ENCODE measurements around the gene ITPR3. TPM values are rescaled to one million over a fixed set of nuclear protein-coding genes. Genes with fewer than 3 reads are reported as not detected.
A peak's percentile ranks its signal among the peaks of the same experiment; 100 is the strongest.

Gene ITPR3
- total RNA-seq, 1 donor from 2014 or later: 74.7 TPM

DNA sequence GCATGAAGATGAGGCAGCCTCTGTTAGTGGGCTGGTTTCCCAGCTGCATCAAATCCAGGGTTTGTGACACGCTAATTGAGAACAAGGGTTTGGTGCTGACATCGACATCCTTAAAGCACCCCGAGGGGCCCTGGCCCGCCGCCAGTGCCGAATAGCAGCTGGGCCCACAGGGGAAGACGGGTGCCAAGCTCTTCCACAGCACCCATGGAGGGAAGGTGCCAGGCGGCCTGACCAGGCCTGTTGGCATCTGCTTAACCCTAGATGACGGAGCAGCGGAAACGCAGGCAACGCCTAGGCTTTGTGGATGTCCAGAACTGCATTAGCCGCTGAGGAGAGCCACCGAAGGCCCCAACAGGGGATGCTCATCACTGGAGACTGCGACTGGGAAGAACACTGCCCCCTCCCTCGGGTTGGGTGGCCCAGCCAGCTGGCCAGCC, 74.3 kb downstream of the ITPR3 start:
- intact Hi-C loops (cut with DNase I): loop anchor here (10.0 kb wide), 1 partner anchor 111 kb away; the partner anchor contains the start of gene BAK1
- DNase-seq (no peak), ATAC-seq (no peak)
- peak overlapping the region; percentile 57 for H3K27ac ChIP-seq
- peaks cover 85% of the 10 kb centered on the region for H3K36me3 ChIP-seq
- H3K9me3 ChIP-seq: no peaks in the 10 kb centered on the region
- H3K4me3 ChIP-seq: no peak overlapping the region
- H3K4me1 ChIP-seq: peaks cover 67% of the 10 kb centered on the region
- no peak for TF ChIP-seq CTCF (IDR thresholded peaks at IDR 0.05)
- H3K27me3 ChIP-seq (ENCODE audit: low read depth): no peaks in the 10 kb centered on the region

DNA sequence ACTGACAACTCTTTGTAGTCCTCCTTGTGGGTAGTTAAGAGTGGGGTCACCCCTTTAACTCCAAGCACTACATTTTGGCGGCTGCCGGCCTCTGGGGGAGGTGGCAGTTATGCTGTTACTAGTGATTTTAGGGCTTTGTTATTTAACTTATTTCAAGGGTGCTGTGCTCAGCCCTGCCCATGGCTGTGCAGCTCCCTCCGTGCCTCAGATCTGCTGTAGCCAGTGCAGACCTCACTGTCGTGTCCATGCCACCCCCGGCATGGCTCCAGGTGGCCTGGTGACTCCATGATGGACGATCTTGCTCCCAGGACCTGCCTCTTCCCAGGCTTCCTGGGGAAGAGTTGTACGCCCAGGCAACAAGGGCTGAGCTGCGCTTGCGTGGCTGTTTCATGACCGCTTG, 75.0 kb downstream of the ITPR3 start:
- Histone ChIP-seq H3K27me3 (ENCODE audit: low read depth) (no peaks in the 10 kb centered on the region), H3K9me3 (no peaks in the 10 kb centered on the region), H3K27ac (peak overlapping the region; percentile 57), H3K4me1 (peaks cover 70% of the 10 kb centered on the region), H3K36me3 (peaks cover 79% of the 10 kb centered on the region), H3K4me3 (no peak overlapping the region)
- TF ChIP-seq CTCF (IDR thresholded peaks at IDR 0.05): no peak
- no peak for DNase-seq
- ATAC-seq: no peak
- intact Hi-C loops (cut with DNase I): loop anchor here (10.0 kb wide), 1 partner anchor 111 kb away; the partner anchor contains the start of gene BAK1

- Histone ChIP-seq H3K9me3 (no peaks in the 10 kb centered on the region), H3K27me3 (ENCODE audit: low read depth) (no peaks in the 10 kb centered on the region), H3K4me1 (peaks cover 67% of the 10 kb centered on the region), H3K36me3 (peaks cover 72% of the 10 kb centered on the region), H3K4me3 (no peak overlapping the region), H3K27ac (peak overlapping the region; percentile 25)
- DNase-seq (peak; percentile 59), ATAC-seq (peak; percentile 5 to 11)
- intact Hi-C loops (cut with DNase I): loop anchor here (10.0 kb wide), 1 partner anchor 112 kb away; the partner anchor contains the start of gene BAK1
- no peak for TF ChIP-seq CTCF (IDR thresholded peaks at IDR 0.05)
These were observed 75.7 kb downstream of the ITPR3 start for GRCh38 chr6:33696548-33697518.

GRCh38 chr6:33697845-33698244, 76.7 kb downstream of the ITPR3 start:
- H3K4me3 ChIP-seq: no peak overlapping the region
- H3K27me3 ChIP-seq (ENCODE audit: low read depth): no peaks in the 10 kb centered on the region
- intact Hi-C loops (cut with DNase I): loop anchor here (10.0 kb wide), 1 partner anchor 113 kb away; the partner anchor contains the start of gene BAK1
- H3K27ac ChIP-seq: peak overlapping the region; percentile 25
- no peak for ATAC-seq
- H3K36me3 ChIP-seq: peaks cover 62% of the 10 kb centered on the region
- TF ChIP-seq CTCF (IDR thresholded peaks at IDR 0.05): no peak
- H3K9me3 ChIP-seq: no peaks in the 10 kb centered on the region
- peaks cover 57% of the 10 kb centered on the region for H3K4me1 ChIP-seq
- DNase-seq: peak; percentile 38

DNA sequence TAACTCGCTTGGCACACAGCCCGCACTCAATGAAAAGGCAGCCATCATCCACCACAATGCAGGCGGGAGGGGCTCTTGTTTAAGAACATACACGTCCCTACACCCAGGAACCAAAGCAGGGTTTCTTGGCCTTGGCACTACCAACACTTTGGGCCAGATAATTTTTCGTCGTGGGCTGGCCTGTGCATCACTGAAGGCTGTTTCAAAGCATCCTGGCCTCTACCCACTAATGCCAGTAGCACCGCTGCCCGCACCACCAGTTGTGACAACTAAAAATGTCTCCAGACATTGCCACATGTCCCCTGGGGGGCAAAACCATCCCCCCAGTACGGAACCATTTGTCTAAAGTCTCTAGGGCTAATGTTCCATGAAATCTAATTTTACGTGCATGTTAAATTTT, 77.4 kb downstream of the ITPR3 start:
- Histone ChIP-seq H3K4me1 (peaks cover 51% of the 10 kb centered on the region), H3K36me3 (peaks cover 55% of the 10 kb centered on the region), H3K27me3 (ENCODE audit: low read depth) (no peaks in the 10 kb centered on the region), H3K9me3 (no peaks in the 10 kb centered on the region), H3K4me3 (no peak overlapping the region), H3K27ac (no peak overlapping the region)
- DNase-seq (peak; percentile 34), ATAC-seq (no peak)
- intact Hi-C loops (cut with DNase I): loop anchor here (10.0 kb wide), 1 partner anchor 114 kb away; the partner anchor contains the start of gene BAK1
- no peak for TF ChIP-seq CTCF (IDR thresholded peaks at IDR 0.05)

Measured in lower lobe of right lung (tissue), 2 donors.